SU-DHL-6 (cell line): ENCODE data around the gene MMAA.

Source experiments
- EZH2phosphoT487 ChIP-seq: fragments of 200-600 bp; sonication (generic), shearing (Covaris generic); conservative IDR thresholded peaks from 2 replicates; pipeline ENCODE4 v1.6.1; 2018; ENCODE audit warnings: mild to moderate bottlenecking, antibody characterized with exemption, low read length, moderate library complexity, mixed read lengths
- TF ChIP-seq, protein P1 (sequence below): fragments of 200-600 bp; sonication (generic); IDR thresholded peaks from one replicate; pipeline ENCODE4 v1.5.1; 2017; ENCODE audit warnings: antibody characterized with exemption, mild to moderate bottlenecking, low read length, moderate library complexity; ENCODE audit not compliant: insufficient read depth, poor library complexity, severe bottlenecking

DNA sequence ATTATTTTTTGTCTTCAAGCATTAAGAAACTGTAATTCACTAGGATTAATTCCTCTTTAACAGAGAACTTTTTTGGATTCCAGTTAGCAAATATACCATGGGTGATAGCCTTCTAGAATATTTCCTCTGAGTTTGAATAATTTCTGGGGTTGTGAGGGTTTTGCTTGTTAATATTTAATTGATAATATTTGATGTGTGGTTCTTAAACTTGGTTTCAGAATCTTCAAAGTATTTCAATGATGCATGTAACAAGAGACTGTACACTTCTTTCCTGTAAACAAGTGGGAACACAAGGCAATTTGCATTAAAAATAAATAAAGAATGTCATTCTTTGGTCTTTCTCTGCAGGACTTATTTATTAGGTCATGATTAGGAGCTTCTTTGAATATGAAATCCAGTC, 51.2 kb downstream of the MMAA start:
- no peak for TF ChIP-seq EZH2phosphoT487
- TF ChIP-seq, protein P1, sequence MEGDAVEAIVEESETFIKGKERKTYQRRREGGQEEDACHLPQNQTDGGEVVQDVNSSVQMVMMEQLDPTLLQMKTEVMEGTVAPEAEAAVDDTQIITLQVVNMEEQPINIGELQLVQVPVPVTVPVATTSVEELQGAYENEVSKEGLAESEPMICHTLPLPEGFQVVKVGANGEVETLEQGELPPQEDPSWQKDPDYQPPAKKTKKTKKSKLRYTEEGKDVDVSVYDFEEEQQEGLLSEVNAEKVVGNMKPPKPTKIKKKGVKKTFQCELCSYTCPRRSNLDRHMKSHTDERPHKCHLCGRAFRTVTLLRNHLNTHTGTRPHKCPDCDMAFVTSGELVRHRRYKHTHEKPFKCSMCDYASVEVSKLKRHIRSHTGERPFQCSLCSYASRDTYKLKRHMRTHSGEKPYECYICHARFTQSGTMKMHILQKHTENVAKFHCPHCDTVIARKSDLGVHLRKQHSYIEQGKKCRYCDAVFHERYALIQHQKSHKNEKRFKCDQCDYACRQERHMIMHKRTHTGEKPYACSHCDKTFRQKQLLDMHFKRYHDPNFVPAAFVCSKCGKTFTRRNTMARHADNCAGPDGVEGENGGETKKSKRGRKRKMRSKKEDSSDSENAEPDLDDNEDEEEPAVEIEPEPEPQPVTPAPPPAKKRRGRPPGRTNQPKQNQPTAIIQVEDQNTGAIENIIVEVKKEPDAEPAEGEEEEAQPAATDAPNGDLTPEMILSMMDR: no peak
